Measurements from ENCODE around the gene KPNA1. TPM values are rescaled to one million over a fixed set of nuclear protein-coding genes. Genes with fewer than 3 reads are reported as not detected.

KPNA1 gene
- total RNA-seq, 2 donors from 2014 or later: 47.4 to 60.4 TPM

- Histone ChIP-seq H3K4me1 (no peaks in the 10 kb centered on the region), H3K36me3 (peaks cover 18% of the 10 kb centered on the region), H3K27me3 (no peaks in the 10 kb centered on the region), H3K4me3 (no peak overlapping the region), H3K9me3 (no peaks in the 10 kb centered on the region), H3K9ac (ENCODE audit: low read depth in 2 of 2, low read length in 2 of 2) (no peak overlapping the region), H3K27ac (no peak overlapping the region)
- TF ChIP-seq, protein P1, sequence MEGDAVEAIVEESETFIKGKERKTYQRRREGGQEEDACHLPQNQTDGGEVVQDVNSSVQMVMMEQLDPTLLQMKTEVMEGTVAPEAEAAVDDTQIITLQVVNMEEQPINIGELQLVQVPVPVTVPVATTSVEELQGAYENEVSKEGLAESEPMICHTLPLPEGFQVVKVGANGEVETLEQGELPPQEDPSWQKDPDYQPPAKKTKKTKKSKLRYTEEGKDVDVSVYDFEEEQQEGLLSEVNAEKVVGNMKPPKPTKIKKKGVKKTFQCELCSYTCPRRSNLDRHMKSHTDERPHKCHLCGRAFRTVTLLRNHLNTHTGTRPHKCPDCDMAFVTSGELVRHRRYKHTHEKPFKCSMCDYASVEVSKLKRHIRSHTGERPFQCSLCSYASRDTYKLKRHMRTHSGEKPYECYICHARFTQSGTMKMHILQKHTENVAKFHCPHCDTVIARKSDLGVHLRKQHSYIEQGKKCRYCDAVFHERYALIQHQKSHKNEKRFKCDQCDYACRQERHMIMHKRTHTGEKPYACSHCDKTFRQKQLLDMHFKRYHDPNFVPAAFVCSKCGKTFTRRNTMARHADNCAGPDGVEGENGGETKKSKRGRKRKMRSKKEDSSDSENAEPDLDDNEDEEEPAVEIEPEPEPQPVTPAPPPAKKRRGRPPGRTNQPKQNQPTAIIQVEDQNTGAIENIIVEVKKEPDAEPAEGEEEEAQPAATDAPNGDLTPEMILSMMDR (IDR thresholded peaks at IDR 0.05): no peak
- intact Hi-C loops (cut with DNase I): no loop called here
- no peak for DNase-seq
Measured at GRCh38 chr3:122548619-122549018, 33.9 kb upstream of the KPNA1 start.

DNA sequence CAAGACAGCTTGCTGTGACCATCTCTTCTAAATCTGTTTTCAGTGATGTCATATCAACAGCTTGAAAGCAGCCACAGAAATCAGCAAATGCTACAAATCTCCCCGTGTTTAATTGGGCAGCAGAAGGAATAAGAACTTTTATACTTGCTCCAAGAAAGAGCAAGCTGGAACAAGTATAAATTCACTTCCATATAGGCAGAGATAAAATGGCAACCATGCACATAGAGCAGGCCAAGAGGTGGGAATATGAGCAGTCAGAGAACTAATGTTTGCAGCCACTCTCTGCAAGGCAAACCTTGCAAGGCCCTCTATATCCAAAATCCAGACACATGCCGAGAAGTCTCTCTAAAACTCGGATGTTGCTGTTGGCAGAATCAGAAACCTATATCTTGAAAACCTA lies 33.3 kb upstream of the KPNA1 start:
- TF ChIP-seq, protein P1 (IDR thresholded peaks at IDR 0.05): no peak
- Histone ChIP-seq H3K4me3 (no peak overlapping the region), H3K27ac (no peak overlapping the region), H3K4me1 (no peaks in the 10 kb centered on the region), H3K9me3 (no peaks in the 10 kb centered on the region), H3K36me3 (peaks cover 18% of the 10 kb centered on the region), H3K9ac (ENCODE audit: low read depth in 2 of 2, low read length in 2 of 2) (no peak overlapping the region), H3K27me3 (no peaks in the 10 kb centered on the region)
- no peak for DNase-seq
- intact Hi-C loops (cut with DNase I): no loop called here

DNA sequence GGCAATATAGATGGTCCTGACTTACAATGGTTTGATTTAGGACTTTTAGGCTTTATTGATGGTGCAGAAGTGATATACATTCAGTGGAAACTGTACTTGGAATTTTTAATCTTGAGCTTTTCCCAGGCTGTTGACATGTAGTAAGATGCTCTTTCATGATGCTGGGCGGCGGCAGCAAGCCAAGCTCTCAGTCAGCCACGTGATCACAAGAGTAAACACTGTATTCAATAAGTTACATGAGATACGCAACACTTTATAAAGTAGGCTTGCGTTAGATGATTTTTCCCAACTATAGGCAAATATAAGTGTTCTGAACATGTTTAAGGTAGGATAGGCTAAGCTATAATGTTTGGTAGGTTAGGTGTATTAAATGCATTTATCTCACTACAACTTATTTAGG lies 31.4 kb upstream of the KPNA1 start:
- TF ChIP-seq, protein P1 (IDR thresholded peaks at IDR 0.05): no peak
- Histone ChIP-seq H3K36me3 (peaks cover 10% of the 10 kb centered on the region), H3K9ac (ENCODE audit: low read depth in 2 of 2, low read length in 2 of 2) (no peak overlapping the region), H3K4me1 (no peaks in the 10 kb centered on the region), H3K4me3 (no peak overlapping the region), H3K9me3 (no peaks in the 10 kb centered on the region), H3K27ac (no peak overlapping the region), H3K27me3 (no peaks in the 10 kb centered on the region)
- DNase-seq: no peak
- intact Hi-C loops (cut with DNase I): no loop called here

DNA sequence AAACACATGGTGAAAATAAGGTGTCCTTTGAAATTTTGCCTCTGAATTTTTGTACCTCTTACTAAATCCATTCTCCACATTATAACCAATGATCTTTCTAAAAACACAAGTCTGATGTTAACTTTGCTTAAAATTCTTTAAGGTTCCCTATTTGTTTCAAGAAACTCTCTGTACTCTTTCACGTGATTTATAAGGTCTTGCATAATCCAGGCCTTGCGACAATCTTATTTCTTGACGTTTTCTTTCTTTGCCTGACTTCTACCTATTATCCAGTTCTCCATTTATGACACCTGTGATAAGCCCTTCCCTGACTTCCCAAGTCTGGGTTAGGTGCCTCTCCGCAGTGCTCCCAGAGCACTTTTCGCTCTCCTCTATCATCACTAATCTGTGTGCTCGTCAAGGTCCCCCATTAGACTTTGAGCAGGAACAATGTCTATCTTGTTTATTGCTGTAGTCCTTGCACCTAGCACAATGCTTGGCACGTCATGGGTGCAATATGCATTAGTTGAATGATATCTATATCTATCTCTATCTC lies 24.3 kb upstream of the KPNA1 start:
- intact Hi-C loops (cut with DNase I): no loop called here
- TF ChIP-seq, protein P1 (IDR thresholded peaks at IDR 0.05): no peak
- no peaks in the 10 kb centered on the region for H3K27me3 ChIP-seq
- no peak overlapping the region for H3K27ac ChIP-seq
- DNase-seq: no peak
- H3K9ac ChIP-seq (ENCODE audit: low read depth in 2 of 2, low read length in 2 of 2): no peak overlapping the region
- H3K36me3 ChIP-seq: peaks cover 5% of the 10 kb centered on the region
- no peaks in the 10 kb centered on the region for H3K4me1 ChIP-seq
- H3K4me3 ChIP-seq: no peak overlapping the region
- H3K9me3 ChIP-seq: no peaks in the 10 kb centered on the region

- Histone ChIP-seq H3K9me3 (no peaks in the 10 kb centered on the region), H3K4me3 (no peak overlapping the region), H3K4me1 (no peaks in the 10 kb centered on the region), H3K27me3 (no peaks in the 10 kb centered on the region), H3K36me3 (peaks cover 11% of the 10 kb centered on the region), H3K27ac (no peak overlapping the region), H3K9ac (ENCODE audit: low read depth in 2 of 2, low read length in 2 of 2) (no peak overlapping the region)
- TF ChIP-seq, protein P1 (IDR thresholded peaks at IDR 0.05): no peak
- intact Hi-C loops (cut with DNase I): no loop called here
- DNase-seq: no peak
Measured at GRCh38 chr3:122536632-122537001, 21.9 kb upstream of the KPNA1 start.
